NOMO-1 (cell line): ENCODE data around the gene ATP6V1F.
A peak's percentile ranks its signal among the peaks of the same experiment; 100 is the strongest.
"Not testable (repeated sequence)": the region's sequence is repeated elsewhere in the genome, so short reads cannot be mapped to it uniquely, and the experiment has no call there.

Experiments
- DNase-seq, 2 experiments: peaks; one replicate each; lab custom pipeline; 2025; ENCODE audit not compliant: unreplicated experiment in 2 of 2; lab: John Stamatoyannopoulos, UW

ATP6V1F gene

DNA sequence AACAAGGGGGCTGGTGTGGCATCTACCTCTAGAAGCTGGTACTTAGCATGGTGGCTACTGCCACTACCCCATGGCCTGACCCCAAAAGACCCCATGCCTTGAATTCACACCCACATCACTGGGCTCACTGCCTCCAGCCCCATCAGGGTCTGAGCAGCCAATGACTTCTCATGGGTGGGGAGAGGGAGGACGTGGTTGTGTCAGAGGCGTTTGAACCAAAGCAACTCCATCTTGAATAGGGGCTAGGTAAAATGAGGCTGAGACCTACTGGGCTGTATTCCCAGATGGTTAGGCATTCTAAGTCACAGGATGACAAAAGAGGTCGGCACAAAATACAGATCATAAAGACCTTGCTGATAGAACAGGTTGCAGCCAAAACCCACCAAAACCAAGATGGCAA, 32.7 kb downstream of the ATP6V1F start:
- DNase-seq, result no peak

- DNase-seq, result no peak
Observed at GRCh38 chr7:128899392-128899791, 36.7 kb downstream of the ATP6V1F start.

- DNase-seq, result no peak
Observed at GRCh38 chr7:128900237-128900636, 37.6 kb downstream of the ATP6V1F start.

DNA sequence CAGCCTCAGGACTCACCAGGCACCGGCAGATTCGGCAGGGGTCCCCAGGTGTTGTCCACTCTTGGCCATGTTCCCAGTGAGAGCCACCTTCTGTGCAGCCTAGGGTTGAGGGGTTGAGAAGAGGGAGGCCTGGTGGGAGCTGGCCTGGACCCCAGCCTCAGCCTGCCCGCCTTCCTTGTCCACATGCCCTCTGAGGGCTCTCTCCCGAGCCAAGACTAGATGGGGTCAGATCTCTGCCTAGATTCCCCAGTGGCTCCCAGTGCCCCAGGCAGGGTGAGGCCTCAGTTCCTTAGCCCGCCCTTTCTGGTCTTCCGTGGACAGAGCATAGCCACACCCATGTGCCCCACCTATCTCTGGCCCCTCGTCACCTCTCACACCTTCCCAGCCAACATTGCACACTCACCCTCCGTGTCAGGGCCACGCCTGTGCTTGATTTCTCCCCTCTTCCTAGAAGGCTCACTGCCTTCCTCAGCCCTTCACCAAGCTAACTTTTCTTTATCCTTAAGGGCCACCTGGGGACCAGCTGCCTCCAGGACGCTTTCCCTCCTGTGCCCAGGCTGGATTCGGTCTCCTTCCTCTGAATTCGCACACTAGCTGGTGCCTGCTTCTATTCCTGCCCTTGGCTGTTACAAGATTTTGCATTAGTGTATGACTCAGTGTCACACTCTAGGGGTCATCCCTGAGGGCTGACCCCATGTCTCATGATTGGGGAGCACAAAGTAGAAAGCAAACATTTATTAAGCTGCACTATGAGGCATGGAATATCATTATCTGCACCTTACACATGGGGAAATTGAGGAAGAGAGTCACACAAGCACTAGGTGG, 40.3 kb downstream of the ATP6V1F start:
- DNase-seq, result no peak

DNA sequence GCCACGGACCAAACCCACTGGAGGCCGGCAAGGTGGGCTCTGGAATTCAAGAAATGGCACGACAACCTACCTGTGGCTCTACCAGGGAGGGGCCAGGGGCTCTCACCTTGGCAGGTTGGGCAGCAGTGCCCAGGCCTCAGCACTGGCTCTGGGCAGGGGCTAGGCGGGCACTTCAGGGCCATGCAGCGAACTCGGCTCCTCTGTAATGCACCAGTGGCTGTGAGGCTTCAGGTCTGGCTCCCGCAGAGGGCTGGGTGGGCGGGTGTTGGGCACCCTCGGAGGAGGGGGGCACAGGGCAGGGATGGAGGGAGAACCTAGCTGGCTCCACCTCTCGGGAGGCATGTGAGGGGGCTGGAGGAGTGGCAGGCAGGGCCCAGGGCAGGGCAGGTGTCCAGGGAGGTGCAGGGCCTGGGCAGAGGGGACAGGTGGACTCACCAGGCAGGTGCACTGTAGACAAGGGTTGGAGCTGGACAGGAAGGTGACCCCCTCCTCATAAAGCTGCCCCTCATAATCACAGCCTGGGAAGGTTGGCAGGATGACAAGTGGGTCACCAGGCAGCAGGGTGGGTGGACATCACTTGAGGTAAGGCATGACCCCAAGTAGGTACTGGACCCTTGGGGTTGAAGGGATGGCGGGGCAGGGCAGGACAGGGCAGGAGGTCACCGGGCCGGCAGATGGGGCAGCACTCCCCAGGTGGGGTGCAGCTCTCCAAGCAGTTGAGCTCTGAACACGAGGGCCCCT, 41.1 kb downstream of the ATP6V1F start:
- no peak for DNase-seq

DNA sequence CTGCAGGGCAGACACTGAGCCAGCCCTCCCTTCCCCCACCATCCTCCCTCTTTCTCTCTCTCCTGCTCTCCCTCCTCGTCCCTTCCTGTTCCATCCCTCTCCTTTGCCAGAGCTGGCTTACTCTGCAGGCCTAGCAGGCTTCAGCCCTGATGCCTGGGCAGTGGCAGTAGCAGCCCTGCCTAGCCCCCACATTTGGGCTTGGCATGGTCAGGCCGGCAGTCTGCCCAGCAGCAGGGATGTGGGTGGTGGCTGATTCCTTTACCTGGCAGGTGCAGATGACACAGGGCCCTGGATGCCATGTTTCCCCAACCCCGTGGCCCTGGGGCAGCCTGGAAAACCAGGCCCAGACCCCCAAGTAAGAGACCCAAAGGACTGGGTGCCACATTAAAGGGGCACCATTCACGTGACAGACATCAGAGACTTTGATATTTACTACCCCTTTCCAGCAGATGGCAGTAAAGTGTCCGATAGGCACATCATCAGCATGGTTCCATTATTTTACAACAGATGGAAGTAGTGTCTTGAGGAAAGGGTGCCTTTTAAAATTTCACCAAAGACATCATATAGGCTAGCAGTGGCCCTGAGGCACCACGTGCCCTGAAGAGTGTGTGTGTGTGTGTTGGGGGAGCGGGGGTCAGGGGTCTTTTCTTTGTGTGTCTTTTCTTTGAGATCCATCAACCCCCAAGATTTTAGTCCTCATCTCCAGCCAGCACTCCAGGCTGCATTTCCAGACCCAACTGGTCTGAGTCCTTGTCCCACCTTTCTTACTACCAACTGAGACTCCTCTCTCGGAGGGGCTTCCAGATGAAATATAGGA, 41.9 kb downstream of the ATP6V1F start:
- DNase-seq, result peak; percentile 4 to 52

DNA sequence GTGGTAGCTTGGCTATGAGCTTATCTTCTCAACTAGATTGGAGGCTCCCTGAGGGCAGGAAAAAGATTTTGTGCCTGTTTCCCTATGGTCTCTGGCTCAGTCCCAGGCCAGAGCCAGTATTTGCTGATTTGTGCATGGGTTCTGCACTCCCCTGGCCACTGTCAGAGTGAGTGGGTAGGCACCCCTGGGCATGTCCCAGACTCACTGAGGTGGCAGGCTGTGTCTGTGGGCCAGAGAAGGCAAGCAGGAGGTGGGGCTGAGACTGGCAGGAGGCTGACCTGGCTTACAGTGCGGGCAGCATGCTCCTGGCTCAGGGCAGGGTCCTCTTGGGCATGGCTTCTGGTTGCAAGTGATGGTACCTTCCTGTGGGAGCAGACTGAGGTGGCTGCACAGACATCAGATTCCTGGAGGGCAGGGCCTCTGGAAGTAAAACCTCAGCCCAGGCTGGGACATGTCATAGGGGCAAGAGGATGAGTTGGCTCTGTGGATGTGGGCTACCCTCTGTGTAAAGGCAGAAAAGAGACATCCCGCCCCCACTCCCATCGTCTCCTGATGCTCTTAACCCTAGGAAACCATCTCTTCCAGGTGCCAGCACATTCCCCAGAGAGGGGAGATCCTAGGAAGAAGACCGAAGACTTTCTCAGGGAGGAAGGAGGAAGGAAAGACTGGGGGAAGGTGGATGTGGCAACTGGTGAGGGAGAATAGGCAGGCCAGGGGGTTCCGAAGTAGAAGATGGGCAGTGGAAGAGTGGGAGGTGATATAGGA, 43.5 kb downstream of the ATP6V1F start:
- no peak for DNase-seq

GRCh38 chr7:128906766-128907559, 44.3 kb downstream of the ATP6V1F start:
- no peak for DNase-seq

DNA sequence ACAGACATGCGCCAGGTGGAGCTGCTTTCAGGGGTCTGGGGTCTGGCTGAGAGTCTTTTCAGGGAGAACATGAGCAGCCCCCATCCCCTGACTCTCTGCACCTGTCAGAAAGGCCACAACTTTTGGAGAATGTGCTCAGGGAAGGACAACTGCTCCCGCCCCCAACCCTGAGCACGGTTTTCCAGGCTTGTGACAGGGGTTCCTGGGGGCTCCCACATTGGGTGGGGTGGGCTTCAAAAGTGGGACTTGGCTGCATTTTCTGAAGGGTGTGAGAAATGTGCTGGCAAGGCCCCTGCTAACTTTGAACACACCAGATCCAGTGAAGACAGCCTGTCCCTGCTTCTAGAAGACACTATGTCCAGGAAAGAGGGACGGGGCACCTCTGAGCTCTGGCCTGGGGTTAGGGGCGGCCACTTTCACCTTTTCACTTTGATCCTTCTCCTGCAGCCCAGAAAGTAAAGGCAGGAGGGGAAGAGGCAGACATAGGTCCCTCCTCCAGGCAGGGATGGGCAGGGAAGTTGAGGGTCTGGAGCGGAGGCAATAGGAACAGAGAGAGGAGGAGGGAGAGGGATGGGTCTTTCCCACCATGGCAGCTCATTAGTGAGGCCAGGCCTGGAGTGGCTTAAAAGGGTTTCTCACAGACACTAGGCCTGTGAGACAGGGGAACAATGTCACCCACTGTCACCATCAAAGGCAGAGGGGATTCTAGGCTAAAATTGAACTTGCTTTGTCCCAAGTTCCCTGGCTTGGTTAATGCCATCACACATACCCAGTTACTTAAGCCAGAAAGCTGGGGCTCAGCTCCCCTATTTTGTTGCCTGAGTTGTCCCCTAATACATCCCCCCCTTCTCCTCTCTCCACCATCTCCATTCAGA, 46.3 kb downstream of the ATP6V1F start:
- no peak for DNase-seq

GRCh38 chr7:128909625-128910568, 47.2 kb downstream of the ATP6V1F start:
- no peak for DNase-seq

DNA sequence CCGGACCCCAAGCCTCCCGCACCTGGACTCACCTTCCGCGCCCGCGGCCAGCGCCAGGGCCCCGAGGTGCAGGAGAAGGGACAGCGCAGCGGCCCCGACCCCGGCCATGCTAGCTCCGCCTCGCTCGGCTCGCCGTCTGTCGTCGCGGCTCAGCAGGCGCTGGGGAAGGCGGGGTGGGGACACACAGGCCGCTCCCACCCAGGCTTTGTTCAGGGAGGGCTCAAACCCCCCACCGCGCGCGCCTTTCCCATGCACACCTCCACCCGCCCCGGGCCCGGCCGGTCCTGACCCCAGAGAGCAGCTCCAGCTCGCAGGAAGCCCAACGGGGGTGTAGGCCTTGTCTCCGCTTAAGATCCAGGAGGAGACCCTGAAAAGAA, 47.9 kb downstream of the ATP6V1F start, which contains the start of gene KCP:
KCP (minus strand) TSS at position 141 of the 377 bp plus-strand sequence; CDS start at position 108, 33 bp downstream.
- DNase-seq, result no peak

DNA sequence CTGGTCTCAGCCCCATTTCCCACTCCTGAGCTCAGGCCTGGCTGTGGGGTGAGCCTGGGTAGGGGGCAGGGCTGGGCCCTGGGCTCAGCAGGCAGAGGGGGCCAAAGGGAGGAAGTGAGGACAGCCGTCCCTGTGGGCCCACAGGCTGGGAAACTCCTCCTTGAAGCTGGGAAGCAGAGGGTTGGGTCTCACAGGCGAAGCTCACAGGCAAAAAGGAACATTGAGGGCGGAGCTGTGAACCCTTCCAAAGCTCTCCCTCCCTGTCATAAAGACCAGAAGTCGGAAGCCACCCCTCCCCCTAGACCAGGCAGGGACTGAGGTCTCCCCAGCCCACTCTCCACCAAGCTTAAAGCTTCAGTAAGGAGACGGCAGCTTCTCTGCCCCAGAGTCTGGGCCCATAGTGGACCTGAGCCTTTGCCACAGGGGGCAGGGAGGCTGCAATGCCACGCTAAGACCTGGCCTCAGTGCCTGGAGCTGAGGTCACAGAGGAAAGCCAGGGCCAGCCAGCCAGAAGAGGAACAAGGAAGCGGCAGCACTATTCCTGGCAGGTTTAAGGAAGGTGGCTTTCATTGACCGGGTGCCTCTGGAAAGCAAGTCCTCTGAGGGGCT, 48.9 kb downstream of the ATP6V1F start:
- DNase-seq, result no peak

DNA sequence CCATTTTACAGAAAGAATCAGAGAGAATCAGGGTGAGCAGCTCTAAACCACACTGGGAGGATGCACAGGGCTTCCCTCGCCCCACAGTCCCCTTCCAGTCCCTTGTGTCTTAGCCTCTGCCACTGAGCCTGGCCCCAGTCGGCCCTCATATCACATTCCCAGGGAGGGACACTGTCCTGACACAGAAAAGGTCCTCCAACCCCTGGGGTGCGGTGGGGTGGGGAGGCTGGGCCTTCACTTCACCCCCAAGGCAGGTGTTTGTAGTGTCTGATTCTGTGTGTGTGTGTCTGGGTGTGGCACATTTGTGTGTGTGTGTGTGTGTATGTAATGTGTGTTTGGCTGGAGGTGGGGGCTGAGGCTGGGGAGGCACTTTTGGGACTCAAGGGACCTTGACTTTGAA, 49.6 kb downstream of the ATP6V1F start:
- no peak for DNase-seq

DNA sequence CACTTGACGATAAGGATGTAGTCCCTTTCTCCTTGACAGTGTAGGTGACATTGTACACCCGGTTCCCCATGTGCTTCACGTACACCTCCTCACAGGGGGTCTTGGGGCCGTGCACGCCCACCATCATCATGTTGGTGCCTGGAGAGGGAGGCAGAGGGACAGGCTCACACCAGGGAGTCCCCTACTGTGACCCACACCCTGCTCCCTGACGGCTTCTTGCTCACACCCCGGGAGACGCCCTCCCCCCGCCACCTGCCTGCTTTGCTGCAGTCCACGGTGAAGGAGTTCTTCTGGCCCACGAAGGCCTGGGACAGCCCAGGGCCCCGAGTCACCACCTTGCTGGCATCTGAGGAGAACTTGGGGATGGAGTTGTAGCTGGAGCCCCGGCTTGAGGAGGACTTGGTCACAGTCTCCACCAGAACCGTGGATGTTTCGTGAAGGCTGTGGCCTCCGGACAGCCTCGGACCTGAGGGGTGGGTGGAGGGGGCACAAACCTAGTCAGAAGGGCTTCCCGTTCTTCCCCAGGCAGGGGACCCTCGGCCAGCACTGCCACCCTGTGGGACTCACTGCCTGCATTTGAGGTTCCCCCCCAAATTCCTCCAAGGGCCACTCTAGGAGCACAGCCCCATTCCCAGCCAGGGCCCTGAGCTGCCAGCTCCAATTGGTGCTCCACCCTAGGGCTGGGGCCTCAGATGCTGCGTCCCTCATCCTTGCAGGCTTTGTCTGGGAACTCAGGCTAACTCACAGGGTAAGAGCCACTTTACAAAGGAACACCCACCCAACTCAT, 50.2 kb downstream of the ATP6V1F start:
- not testable (repeated sequence) for DNase-seq

DNA sequence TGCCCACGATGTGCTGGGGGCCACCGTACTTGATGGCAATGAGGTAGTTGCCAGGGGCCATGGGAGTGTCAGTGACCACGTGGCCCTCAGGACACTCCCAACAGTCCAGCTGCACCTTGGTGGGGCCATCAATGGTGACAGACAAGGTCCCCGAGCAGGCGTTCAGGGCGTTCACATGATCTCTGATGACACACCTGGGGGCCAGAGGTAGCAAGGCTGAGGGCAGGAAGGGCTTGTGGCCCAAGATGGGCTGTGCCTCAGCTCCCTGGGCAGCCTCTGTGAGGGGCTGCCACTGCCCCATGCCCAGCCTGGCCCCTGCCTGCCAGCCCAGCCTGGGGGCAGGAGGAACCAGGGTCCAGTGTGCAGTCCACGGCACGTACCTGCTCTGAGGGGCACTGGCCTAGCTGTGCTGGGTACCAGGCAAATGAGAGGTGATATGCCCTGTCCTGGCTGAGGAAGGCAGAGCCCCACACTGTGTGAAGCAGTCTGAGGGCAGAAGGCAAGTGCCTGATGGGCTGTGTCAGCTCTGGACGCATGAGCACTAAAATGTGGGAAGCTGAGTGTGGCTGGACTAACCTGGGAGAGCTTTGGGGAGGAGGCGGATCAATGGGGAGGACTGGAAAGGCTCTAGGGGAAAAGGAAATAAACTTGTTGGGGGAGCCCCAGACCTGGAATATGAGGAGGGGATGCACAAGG, 51.4 kb downstream of the ATP6V1F start:
- DNase-seq, result no peak
